ENCODE measurements around the gene APOL4. TPM values are rescaled to one million over a fixed set of nuclear protein-coding genes. Genes with fewer than 3 reads are reported as not detected.

The APOL4 gene
- total and polyA plus RNA-seq, 3 donors from 2014 or later: 0.55 to 4.3 (median 4.3) TPM

DNA sequence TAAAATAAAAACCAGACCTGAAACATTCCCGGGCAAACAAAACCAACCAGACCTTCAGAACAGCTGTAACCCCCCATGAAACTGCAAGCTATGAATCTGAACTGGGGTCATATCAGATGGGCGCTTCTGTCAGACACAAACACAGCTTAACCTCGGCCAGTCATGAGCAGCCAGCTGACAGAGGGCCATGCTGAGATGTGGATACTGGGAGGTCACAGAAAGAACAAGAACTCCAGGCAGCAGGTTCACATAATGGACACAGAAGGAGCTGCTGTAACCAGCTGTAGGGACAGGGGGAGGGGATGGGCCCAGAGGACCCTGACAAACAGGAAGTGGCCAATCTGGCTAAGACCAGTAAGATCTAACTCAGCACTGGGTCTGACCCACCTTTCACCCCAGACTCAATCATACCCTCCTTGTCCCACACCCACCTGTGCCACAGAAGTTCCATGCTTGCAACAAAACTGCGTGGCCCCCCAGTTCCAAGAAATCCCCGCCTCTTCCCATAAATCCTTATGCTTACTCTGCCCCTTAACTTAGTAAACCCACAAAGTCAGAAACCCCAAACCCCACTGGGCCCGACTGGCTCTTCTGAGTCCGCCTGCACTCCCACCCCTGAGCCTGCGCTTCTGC lies 4.0 kb downstream of the APOL4 start:
- peak; percentile 61 for DNase-seq
- TF ChIP-seq CTCF (IDR thresholded peaks at IDR 0.05) (no peak), POLR2A (IDR thresholded peaks at IDR 0.05) (no peak)
- H3K4me3 ChIP-seq: no peak overlapping the region
- no peaks in the 10 kb centered on the region for H3K36me3 ChIP-seq (ENCODE audit: low read depth, missing control alignments)
- H3K9me3 ChIP-seq: no peaks in the 10 kb centered on the region
- H3K4me1 ChIP-seq: peaks cover 22% of the 10 kb centered on the region
- no peaks in the 10 kb centered on the region for H3K27me3 ChIP-seq
- H3K27ac ChIP-seq: peak overlapping the region; percentile 24 to 56
- 55 to 69% methylated on average over 8 of the region's 8 CpGs for WGBS, 2 donors
- intact Hi-C loops (cut with DNase I; ENCODE audit: low total_unique reads): loop anchor here (10.0 kb wide), 1 partner anchor 87 kb away; no protein-coding TSS in a partner anchor

DNA sequence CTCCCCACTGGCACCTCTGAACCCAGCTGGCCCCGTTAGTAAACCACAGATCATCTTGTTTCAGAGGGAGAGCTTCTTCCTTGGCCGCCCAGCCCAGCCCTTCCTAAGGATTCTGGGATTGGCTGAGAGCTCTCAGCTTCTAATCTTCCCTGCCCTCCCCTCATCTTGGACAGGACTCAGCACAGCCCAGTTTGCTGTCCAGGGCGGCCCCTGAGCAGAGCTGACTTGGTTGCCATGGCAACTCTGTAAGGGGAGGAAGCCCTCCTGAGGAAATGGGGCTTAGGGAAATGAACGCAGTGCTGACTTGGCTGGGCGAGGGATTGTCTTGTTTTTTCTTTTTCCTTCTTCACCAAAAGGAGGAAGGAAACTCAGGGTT lies 4.6 kb downstream of the APOL4 start:
- H3K9me3 ChIP-seq: no peaks in the 10 kb centered on the region
- DNase-seq: peak; percentile 70
- H3K4me3 ChIP-seq: no peak overlapping the region
- TF ChIP-seq CTCF (IDR thresholded peaks at IDR 0.05): no peak
- TF ChIP-seq POLR2A (IDR thresholded peaks at IDR 0.05): no peak
- 26 to 32% methylated on average over 4 to 5 of the region's 5 CpGs for WGBS, 2 donors
- peaks cover 20% of the 10 kb centered on the region for H3K4me1 ChIP-seq
- no peaks in the 10 kb centered on the region for H3K36me3 ChIP-seq (ENCODE audit: low read depth, missing control alignments)
- intact Hi-C loops (cut with DNase I; ENCODE audit: low total_unique reads): loop anchor here (10.0 kb wide), 1 partner anchor 88 kb away; no protein-coding TSS in a partner anchor
- H3K27me3 ChIP-seq: no peaks in the 10 kb centered on the region
- H3K27ac ChIP-seq: peak overlapping the region; percentile 24 to 56

- H3K27ac ChIP-seq: peak overlapping the region; percentile 24 to 56
- no peaks in the 10 kb centered on the region for H3K9me3 ChIP-seq
- 48 to 60% methylated on average over 6 of the region's 6 CpGs for WGBS, 2 donors
- no peaks in the 10 kb centered on the region for H3K27me3 ChIP-seq
- no peak overlapping the region for H3K4me3 ChIP-seq
- DNase-seq: no peak
- TF ChIP-seq CTCF (IDR thresholded peaks at IDR 0.05) (no peak), POLR2A (IDR thresholded peaks at IDR 0.05) (no peak)
- H3K36me3 ChIP-seq (ENCODE audit: low read depth, missing control alignments): no peaks in the 10 kb centered on the region
- intact Hi-C loops (cut with DNase I; ENCODE audit: low total_unique reads): loop anchor here (10.0 kb wide), 1 partner anchor 88 kb away; no protein-coding TSS in a partner anchor
- peaks cover 14% of the 10 kb centered on the region for H3K4me1 ChIP-seq
Observed at GRCh38 chr22:36196254-36197064, 5.2 kb downstream of the APOL4 start.

GRCh38 chr22:36194971-36195370 lies 6.6 kb downstream of the APOL4 start:
- no peaks in the 10 kb centered on the region for H3K36me3 ChIP-seq (ENCODE audit: low read depth, missing control alignments)
- no peak for TF ChIP-seq POLR2A (IDR thresholded peaks at IDR 0.05)
- peak; percentile 58 to 64 (median 62) for TF ChIP-seq CTCF (IDR thresholded peaks at IDR 0.05)
- H3K9me3 ChIP-seq: no peaks in the 10 kb centered on the region
- H3K4me1 ChIP-seq: peaks cover 14% of the 10 kb centered on the region
- intact Hi-C loops (cut with DNase I; ENCODE audit: low total_unique reads): loop anchor here (10.0 kb wide), 1 partner anchor 90 kb away; no protein-coding TSS in a partner anchor
- no peaks in the 10 kb centered on the region for H3K27me3 ChIP-seq
- DNase-seq: peak; percentile 76
- WGBS, 2 donors: 58 to 60% methylated on average over 3 to 5 of the region's 5 CpGs
- no peak overlapping the region for H3K27ac ChIP-seq
- H3K4me3 ChIP-seq: no peak overlapping the region

Data from testis (tissue), 3 donors.